ENCODE data around the gene DUS4L. TPM values are rescaled to one million over a fixed set of nuclear protein-coding genes. Genes with fewer than 3 reads are reported as not detected.

DUS4L gene
- total and polyA plus RNA-seq, 2 of the 13 experiments (the other 11 are each of a cell fraction or from before 2014, with no cell fraction given): 5.6 to 9.8 TPM

DNA sequence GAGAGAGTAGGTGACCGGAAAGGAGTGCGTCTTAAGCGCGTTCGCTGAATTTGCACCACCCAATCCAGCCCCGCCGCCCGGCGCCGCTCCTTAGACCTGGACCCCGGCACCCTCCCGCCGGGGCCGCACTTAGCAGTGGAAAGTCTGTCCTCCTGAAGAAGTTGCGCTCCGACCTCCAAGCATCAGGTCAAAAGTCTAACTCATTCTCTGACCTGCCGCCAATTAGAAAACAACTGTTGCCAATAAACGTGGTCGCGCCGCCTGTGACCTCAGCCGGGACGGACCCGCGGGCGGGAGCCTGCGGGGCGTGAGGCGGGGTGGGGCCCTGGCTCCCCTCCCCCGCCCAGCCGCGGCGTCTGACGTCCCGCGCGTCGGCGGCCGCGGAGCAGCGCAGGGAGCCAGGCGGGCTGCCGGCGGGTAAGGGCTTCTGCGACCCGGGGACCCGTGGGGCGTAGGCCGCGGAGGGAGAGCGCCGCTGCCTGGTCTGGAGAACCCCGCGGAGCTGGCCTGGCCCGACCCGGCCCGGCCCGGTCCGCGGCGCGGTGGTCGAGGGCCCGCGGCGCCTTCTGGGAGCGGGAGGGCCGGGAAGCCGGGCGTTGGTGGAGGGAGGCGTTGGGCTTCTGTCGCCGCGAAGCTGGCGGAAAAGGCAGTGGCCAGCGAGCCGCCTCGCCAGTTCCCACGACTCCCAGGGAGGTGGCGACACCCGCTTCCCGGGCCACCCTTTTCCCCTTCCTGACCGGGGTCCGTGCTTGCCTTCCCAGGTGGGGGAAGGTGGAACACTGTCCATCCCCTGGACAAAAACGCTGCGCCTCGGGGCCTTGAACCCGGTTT lies 16.3 kb downstream of the DUS4L start, which contains the start of gene BCAP29 (continued):
- TF ChIP-seq KDM3A (CRISPR knock-in tag; IDR thresholded peaks at IDR 0.05; ENCODE audit: low read depth) (no peak), SYNCRIP (IDR thresholded peaks at IDR 0.05; ENCODE audit: insufficient read depth, low read depth, low read length) (no peak), ZNF562 (CRISPR knock-in tag; IDR thresholded peaks at IDR 0.05; ENCODE audit: borderline replicate concordance) (no peak), KAT7 (CRISPR knock-in tag; IDR thresholded peaks at IDR 0.05; ENCODE audit: borderline replicate concordance) (no peak; the same call in 1 of the 2 replicates), GATAD2A (CRISPR knock-in tag; IDR thresholded peaks at IDR 0.05) (no peak), GPBP1L1 (CRISPR knock-in tag; IDR thresholded peaks at IDR 0.05) (no peak), ZNF180 (CRISPR knock-in tag; IDR thresholded peaks at IDR 0.05; ENCODE audit: borderline replicate concordance, low read depth) (no peak), PHB2 (IDR thresholded peaks at IDR 0.05; ENCODE audit: partially characterized antibody) (no peak), ZBTB7A (CRISPR knock-in tag; IDR thresholded peaks at IDR 0.05) (no peak), SOX13 (IDR thresholded peaks at IDR 0.05) (no peak), SOX13 (CRISPR knock-in tag; conservative IDR thresholded peaks at IDR 0.05 in 1 of 2, IDR thresholded peaks at IDR 0.05 in 1 of 2) (no peak; a peak in 1 of 4 replicates), ZNF773 (CRISPR knock-in tag; IDR thresholded peaks at IDR 0.05; ENCODE audit: borderline replicate concordance) (no peak), ZNF879 (CRISPR knock-in tag; IDR thresholded peaks at IDR 0.05) (no peak), TEAD3 (CRISPR knock-in tag; optimal IDR thresholded peaks at IDR 0.05; ENCODE audit: borderline replicate concordance) (no peak), THYN1 (CRISPR knock-in tag; IDR thresholded peaks at IDR 0.05; ENCODE audit: borderline replicate concordance, low read depth) (no peak), MIXL1 (CRISPR knock-in tag; IDR thresholded peaks at IDR 0.05) (no peak), ZNF605 (CRISPR knock-in tag; IDR thresholded peaks at IDR 0.05) (no peak), ZNF781 (CRISPR knock-in tag; IDR thresholded peaks at IDR 0.05; ENCODE audit: borderline replicate concordance, not compliant biosample characterization) (no peak), MATR3 (CRISPR knock-in tag; IDR thresholded peaks at IDR 0.05) (no peak), WIZ (CRISPR knock-in tag; IDR thresholded peaks at IDR 0.05) (no peak), ISX (CRISPR knock-in tag; conservative IDR thresholded peaks at IDR 0.05) (no peak), SP4 (CRISPR knock-in tag; IDR thresholded peaks at IDR 0.05) (peak; percentile 77), RBFOX2 (IDR thresholded peaks at IDR 0.05; ENCODE audit: low read depth, low read length) (peak; percentile 93), U2AF2 (IDR thresholded peaks at IDR 0.05; ENCODE audit: low read depth, low read length) (no peak), REXO4 (CRISPR knock-in tag; IDR thresholded peaks at IDR 0.05; ENCODE audit: borderline replicate concordance) (no peak)
- TF ChIP-seq, protein P1, sequence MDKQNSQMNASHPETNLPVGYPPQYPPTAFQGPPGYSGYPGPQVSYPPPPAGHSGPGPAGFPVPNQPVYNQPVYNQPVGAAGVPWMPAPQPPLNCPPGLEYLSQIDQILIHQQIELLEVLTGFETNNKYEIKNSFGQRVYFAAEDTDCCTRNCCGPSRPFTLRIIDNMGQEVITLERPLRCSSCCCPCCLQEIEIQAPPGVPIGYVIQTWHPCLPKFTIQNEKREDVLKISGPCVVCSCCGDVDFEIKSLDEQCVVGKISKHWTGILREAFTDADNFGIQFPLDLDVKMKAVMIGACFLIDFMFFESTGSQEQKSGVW (CRISPR knock-in tag; IDR thresholded peaks at IDR 0.05; ENCODE audit: borderline replicate concordance): no peak
- TF ChIP-seq, protein P2, sequence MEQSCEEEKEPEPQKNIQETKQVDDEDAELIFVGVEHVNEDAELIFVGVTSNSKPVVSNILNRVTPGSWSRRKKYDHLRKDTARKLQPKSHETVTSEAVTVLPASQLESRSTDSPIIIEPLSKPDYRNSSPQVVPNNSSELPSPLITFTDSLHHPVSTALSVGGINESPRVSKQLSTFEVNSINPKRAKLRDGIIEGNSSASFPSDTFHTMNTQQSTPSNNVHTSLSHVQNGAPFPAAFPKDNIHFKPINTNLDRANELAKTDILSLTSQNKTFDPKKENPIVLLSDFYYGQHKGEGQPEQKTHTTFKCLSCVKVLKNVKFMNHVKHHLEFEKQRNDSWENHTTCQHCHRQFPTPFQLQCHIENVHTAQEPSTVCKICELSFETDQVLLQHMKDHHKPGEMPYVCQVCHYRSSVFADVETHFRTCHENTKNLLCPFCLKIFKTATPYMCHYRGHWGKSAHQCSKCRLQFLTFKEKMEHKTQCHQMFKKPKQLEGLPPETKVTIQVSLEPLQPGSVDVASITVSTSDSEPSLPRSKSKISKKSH (CRISPR knock-in tag; IDR thresholded peaks at IDR 0.05; ENCODE audit: borderline replicate concordance): no peak
